Ovary (tissue), 3 donors: ENCODE results near the gene GLDN.

Source experiments
- EP300 ChIP-seq: sonication (generic); formaldehyde crosslinking; IDR thresholded peaks from one replicate; pipeline ENCODE4 v1.6.1; 2017; ENCODE audit warnings: antibody characterized with exemption
- POLR2A ChIP-seq: fragments of 450-650 bp; IDR thresholded peaks from one replicate; pipeline ENCODE4 v1.6.1; 2017; ENCODE audit warnings: antibody characterized with exemption, mild to moderate bottlenecking, moderate library complexity
- TF ChIP-seq, protein P1 (sequence below), 3 donors: fragments of 450-650 bp in 2 of 3; fragments of 200-600 bp in 1 of 3; IDR thresholded peaks; one replicate each; pipeline versions ENCODE4 v1.5.1 to v1.8.0; 2016 to 2022; ENCODE audit warnings: antibody characterized with exemption in 3 of 3, mild to moderate bottlenecking in 1 of 3
- donor health status: DM: no; HTN: no; CAD: no.

DNA sequence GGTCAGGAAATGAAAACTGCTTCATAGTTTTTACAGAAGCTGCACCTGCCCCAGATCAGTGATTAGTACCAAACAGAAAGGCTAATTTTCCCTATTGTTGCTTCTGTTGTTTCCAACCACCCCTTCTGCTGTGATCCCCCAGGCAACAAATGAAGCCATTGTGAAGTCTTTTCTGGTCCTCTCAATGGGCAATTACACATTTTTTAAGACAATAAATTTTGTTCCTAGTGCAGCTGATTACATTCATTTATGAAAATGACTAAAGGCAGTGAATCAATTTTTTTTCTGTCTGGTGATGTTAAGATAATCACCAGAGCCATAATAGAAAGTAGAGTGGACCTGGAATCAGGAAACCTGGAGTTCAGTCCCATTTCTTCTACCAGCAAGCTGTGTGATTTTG lies 32.7 kb downstream of the GLDN start:
- TF ChIP-seq, protein P1, sequence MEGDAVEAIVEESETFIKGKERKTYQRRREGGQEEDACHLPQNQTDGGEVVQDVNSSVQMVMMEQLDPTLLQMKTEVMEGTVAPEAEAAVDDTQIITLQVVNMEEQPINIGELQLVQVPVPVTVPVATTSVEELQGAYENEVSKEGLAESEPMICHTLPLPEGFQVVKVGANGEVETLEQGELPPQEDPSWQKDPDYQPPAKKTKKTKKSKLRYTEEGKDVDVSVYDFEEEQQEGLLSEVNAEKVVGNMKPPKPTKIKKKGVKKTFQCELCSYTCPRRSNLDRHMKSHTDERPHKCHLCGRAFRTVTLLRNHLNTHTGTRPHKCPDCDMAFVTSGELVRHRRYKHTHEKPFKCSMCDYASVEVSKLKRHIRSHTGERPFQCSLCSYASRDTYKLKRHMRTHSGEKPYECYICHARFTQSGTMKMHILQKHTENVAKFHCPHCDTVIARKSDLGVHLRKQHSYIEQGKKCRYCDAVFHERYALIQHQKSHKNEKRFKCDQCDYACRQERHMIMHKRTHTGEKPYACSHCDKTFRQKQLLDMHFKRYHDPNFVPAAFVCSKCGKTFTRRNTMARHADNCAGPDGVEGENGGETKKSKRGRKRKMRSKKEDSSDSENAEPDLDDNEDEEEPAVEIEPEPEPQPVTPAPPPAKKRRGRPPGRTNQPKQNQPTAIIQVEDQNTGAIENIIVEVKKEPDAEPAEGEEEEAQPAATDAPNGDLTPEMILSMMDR (IDR thresholded peaks at IDR 0.05) = no peak
- TF ChIP-seq POLR2A (no peak), EP300 (no peak)
